DND-41 (cell line): ENCODE measurements around the gene COL20A1.

Experiments used
- ATAC-seq: fragments of 200-7000 bp; cut with Tn5 transposase; 3 replicates; pipeline ENCODE4 v1.9.1; 2021; ENCODE audit warnings: low read depth; ENCODE audit not compliant: insufficient read depth
- DNase-seq: peaks from one replicate; pipeline ENCODE4 v3.0.0-alpha.2; 2020
- H2AFZ ChIP-seq: 2 replicates; pipeline ENCODE4 v1.6.0; 2012; ENCODE audit warnings: low read depth, low read length
- H3K27ac ChIP-seq: 2 replicates; pipeline ENCODE4 v1.5.1; 2012; ENCODE audit warnings: low read length, inconsistent platforms
- H3K27me3 ChIP-seq: fragments of 200-600 bp; sonication (generic); 2 replicates; pipeline ENCODE4 v1.6.0; 2012; ENCODE audit warnings: low read length, mild to moderate bottlenecking, inconsistent platforms; ENCODE audit not compliant: insufficient read depth, poor library complexity
- H3K36me3 ChIP-seq: 2 replicates; pipeline ENCODE4 v1.5.1; 2012; ENCODE audit warnings: low read length, inconsistent platforms; ENCODE audit not compliant: insufficient read depth
- H3K4me1 ChIP-seq: 2 replicates; pipeline ENCODE4 v1.5.1; 2012; ENCODE audit warnings: mild to moderate bottlenecking, low read length; ENCODE audit not compliant: insufficient read depth
- H3K4me2 ChIP-seq: 2 replicates; pipeline ENCODE4 v1.6.0; 2012; ENCODE audit warnings: mild to moderate bottlenecking, moderate library complexity, low read length, inconsistent platforms; ENCODE audit not compliant: insufficient read depth
- H3K4me3 ChIP-seq, 2 experiments: fragments of 200-600 bp in 1 of 2; shearing (Covaris generic) in 1 of 2; 2 replicates each; pipeline ENCODE4 v1.5.1; 2012 to 2016; ENCODE audit warnings: inconsistent platforms in 2 of 2, low read length in 2 of 2, mild to moderate bottlenecking in 2 of 2, low read depth in 1 of 2, moderate library complexity in 1 of 2
- H3K79me2 ChIP-seq: 2 replicates; pipeline ENCODE4 v1.6.0; 2012; ENCODE audit warnings: low read length, inconsistent platforms; ENCODE audit not compliant: insufficient read depth
- H3K9ac ChIP-seq: 2 replicates; pipeline ENCODE4 v1.6.0; 2012; ENCODE audit warnings: low read depth, mild to moderate bottlenecking, inconsistent platforms, low read length, moderate library complexity
- H3K9me3 ChIP-seq: 2 replicates; pipeline ENCODE4 v1.5.1; 2012; ENCODE audit warnings: low read length, moderate library complexity, mild to moderate bottlenecking, inconsistent platforms; ENCODE audit not compliant: insufficient read depth, severe bottlenecking
- H4K20me1 ChIP-seq: 2 replicates; pipeline ENCODE4 v1.6.0; 2012; ENCODE audit warnings: low read length; ENCODE audit not compliant: insufficient read depth
- CTCF ChIP-seq: IDR thresholded peaks from 2 replicates; pipeline ENCODE4 v1.5.1; 2012; ENCODE audit warnings: borderline replicate concordance, low read length, moderate library complexity, mild to moderate bottlenecking; ENCODE audit not compliant: poor library complexity, severe bottlenecking; ENCODE audit errors: extremely low read depth
- EZH2 ChIP-seq: IDR thresholded peaks from 3 replicates; pipeline ENCODE4 v1.6.1; 2012; ENCODE audit warnings: borderline replicate concordance, low read depth, mild to moderate bottlenecking, moderate library complexity, low read length, inconsistent platforms; ENCODE audit not compliant: severe bottlenecking

COL20A1 gene

GRCh38 chr20:63306673-63307537 lies 13.9 kb downstream of the COL20A1 start:
- DNase-seq: no peak
- Histone ChIP-seq H3K79me2 (no peaks in the 10 kb centered on the region), H3K27me3 (no peaks in the 10 kb centered on the region), H3K4me1 (no peaks in the 10 kb centered on the region), H3K9me3 (peaks cover 3% of the 10 kb centered on the region), H3K9ac (no peak overlapping the region), H3K4me2 (no peak overlapping the region), H4K20me1 (peaks cover 2% of the 10 kb centered on the region), H3K4me3 (no peak overlapping the region), H3K36me3 (no peaks in the 10 kb centered on the region), H2AFZ (no peak overlapping the region), H3K27ac (no peak overlapping the region)
- ATAC-seq: no peak
- TF ChIP-seq EZH2 (no peak), CTCF (no peak)

- Histone ChIP-seq H3K27ac (no peak overlapping the region), H3K27me3 (no peaks in the 10 kb centered on the region), H3K9me3 (no peaks in the 10 kb centered on the region), H3K4me3 (no peak overlapping the region), H3K4me1 (no peaks in the 10 kb centered on the region), H3K4me2 (no peak overlapping the region), H2AFZ (no peak overlapping the region), H3K9ac (no peak overlapping the region), H4K20me1 (peaks cover 2% of the 10 kb centered on the region), H3K36me3 (no peaks in the 10 kb centered on the region), H3K79me2 (no peaks in the 10 kb centered on the region)
- DNase-seq (no peak), ATAC-seq (no peak)
- no peak for TF ChIP-seq EZH2
- TF ChIP-seq CTCF: no peak
Measured at GRCh38 chr20:63307538-63308217, 14.7 kb downstream of the COL20A1 start.

- no peak overlapping the region for H2AFZ ChIP-seq
- H3K4me3 ChIP-seq: no peak overlapping the region
- H3K79me2 ChIP-seq: no peaks in the 10 kb centered on the region
- no peaks in the 10 kb centered on the region for H3K9me3 ChIP-seq
- TF ChIP-seq EZH2 (no peak), CTCF (no peak)
- H3K27me3 ChIP-seq: no peaks in the 10 kb centered on the region
- H3K4me2 ChIP-seq: no peak overlapping the region
- no peaks in the 10 kb centered on the region for H3K4me1 ChIP-seq
- ATAC-seq: no peak
- no peak overlapping the region for H3K27ac ChIP-seq
- peaks cover 6% of the 10 kb centered on the region for H4K20me1 ChIP-seq
- no peak overlapping the region for H3K9ac ChIP-seq
- DNase-seq: no peak
- H3K36me3 ChIP-seq: no peaks in the 10 kb centered on the region
Measured at GRCh38 chr20:63308218-63308911, 15.4 kb downstream of the COL20A1 start.
